Activated CD8-positive, alpha-beta memory T cell treated with anti-CD3 and anti-CD28 coated beads, Interleukin-2, amount 50 U/mL, for 24 hours (primary cell): ENCODE results near the gene NMU.
"Not testable (repeated sequence)": the region's sequence is repeated elsewhere in the genome, so short reads cannot be mapped to it uniquely, and the experiment has no call there.

Experiments used
- DNase-seq: peaks from one replicate; pipeline ENCODE4 v3.0.0-alpha.2; 2020; ENCODE audit errors: extremely low read depth

NMU gene

GRCh38 chr4:55560096-55560495 lies 76.0 kb downstream of the NMU start:
- DNase-seq, result no peak

- no peak for DNase-seq
These were observed 81.6 kb downstream of the NMU start for GRCh38 chr4:55554453-55555030.

- DNase-seq, result no peak
These were observed 82.5 kb downstream of the NMU start for GRCh38 chr4:55553441-55554201.

- DNase-seq, result not testable (repeated sequence)
These were observed 84.1 kb downstream of the NMU start for GRCh38 chr4:55551964-55552363.

GRCh38 chr4:55549888-55550287 lies 86.2 kb downstream of the NMU start:
- DNase-seq, result no peak

- DNase-seq, result no peak
These were observed 88.2 kb downstream of the NMU start for GRCh38 chr4:55547918-55548317.

GRCh38 chr4:55547466-55547770 lies 88.7 kb downstream of the NMU start:
- DNase-seq, result no peak

GRCh38 chr4:55546756-55547465 lies 89.2 kb downstream of the NMU start, which contains the start of gene CLOCK:
CLOCK (minus strand) TSS chr4:55546909; CDS start chr4:55482785, 64,124 bp downstream.
- DNase-seq, result peak; percentile 44

- no peak for DNase-seq
These were observed 89.7 kb downstream of the NMU start for GRCh38 chr4:55546506-55546755.

- peak; percentile 28 for DNase-seq
These were observed 90.2 kb downstream of the NMU start for GRCh38 chr4:55545641-55546505.
